Measurements from ENCODE around the gene MAP2. TPM values are rescaled to one million over a fixed set of nuclear protein-coding genes. Genes with fewer than 3 reads are reported as not detected.
"Not testable (repeated sequence)": the region's sequence is repeated elsewhere in the genome, so short reads cannot be mapped to it uniquely, and the experiment has no call there.

The MAP2 gene
- total RNA-seq, 1 donor from 2014 or later = 2.8 TPM

DNA sequence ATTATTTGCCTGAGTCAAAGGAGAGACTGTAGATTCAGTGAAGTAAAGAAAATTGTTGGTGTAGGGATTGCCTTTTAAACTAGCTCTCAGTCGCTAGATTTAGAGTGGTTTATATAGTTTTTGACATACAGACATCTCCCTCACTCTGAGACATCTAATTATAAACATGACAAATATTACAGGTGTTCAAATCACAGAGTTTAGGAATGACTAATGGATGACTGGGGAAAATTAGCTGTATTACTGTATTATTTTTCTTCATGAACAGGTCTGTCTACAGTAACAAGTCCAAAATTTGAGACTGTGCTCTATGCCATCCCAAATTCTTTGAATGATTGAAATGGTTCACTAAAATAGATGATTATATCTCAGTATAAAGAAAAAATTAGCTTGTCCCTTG is 40.0 kb downstream of the MAP2 start:
- DNase-seq (no peak), ATAC-seq (ENCODE audit: poor library complexity) (no peak)
- intact Hi-C loops (cut with DNase I) = no loop called here

DNA sequence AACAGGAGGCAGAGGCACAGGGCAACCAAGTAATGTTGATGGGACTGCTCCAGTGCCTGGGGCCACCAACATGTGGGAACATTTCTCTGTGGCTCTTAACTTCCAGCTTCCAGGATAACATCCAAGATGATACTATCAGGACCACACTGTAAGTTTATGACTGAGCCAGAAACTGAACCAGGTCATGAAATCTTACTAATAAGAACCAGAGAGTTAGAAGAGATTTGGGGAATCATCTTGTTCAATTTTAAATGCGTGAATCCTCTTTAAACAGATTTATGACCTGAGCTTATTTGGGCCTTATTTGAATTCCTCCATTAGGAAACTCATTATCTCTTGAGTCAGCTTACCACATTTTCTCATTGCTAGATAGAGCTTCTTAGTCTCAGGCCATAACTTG is 45.0 kb downstream of the MAP2 start:
- ATAC-seq (ENCODE audit: poor library complexity) (no peak), DNase-seq (no peak)
- intact Hi-C loops (cut with DNase I) = no loop called here

DNA sequence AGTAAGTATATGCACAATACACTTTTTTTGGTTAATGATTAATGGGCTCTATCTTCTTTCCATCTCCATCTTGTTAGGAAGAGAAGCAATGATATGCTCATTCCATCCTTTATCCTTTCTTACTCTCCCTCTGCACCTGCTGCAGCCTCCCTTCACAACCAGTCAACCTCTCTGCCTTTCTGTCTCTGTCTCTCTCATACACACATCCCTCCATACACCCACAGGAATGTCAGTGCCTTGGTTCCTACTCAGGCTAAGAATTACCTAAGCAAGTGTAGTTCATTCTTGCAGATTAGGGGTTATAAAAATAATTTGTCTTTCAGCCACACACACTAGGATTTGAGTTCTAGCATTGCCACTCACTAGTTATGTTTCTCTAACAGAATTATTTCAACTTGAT is 45.6 kb downstream of the MAP2 start:
- DNase-seq = no peak
- intact Hi-C loops (cut with DNase I) = no loop called here
- ATAC-seq (ENCODE audit: poor library complexity) = no peak

DNA sequence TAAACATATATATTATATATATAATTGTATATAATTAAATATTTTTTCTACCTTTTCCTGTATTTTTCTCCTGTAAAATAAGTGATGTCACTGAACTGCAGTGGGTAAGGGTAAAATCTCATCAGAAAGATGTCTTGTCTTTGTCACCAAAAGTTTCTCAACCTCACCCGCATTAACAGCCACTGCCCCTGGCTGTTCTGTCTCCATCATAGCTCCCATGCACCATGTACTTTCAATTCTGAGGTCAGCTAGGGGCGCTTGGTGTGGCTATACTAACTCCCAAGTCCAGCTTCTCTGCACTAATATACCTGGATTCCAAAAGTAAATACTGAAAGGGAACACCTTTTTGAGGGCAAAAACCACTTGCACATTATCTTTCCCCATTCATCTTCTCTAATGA is 46.6 kb downstream of the MAP2 start:
- intact Hi-C loops (cut with DNase I) = no loop called here
- no peak for ATAC-seq (ENCODE audit: poor library complexity)

DNA sequence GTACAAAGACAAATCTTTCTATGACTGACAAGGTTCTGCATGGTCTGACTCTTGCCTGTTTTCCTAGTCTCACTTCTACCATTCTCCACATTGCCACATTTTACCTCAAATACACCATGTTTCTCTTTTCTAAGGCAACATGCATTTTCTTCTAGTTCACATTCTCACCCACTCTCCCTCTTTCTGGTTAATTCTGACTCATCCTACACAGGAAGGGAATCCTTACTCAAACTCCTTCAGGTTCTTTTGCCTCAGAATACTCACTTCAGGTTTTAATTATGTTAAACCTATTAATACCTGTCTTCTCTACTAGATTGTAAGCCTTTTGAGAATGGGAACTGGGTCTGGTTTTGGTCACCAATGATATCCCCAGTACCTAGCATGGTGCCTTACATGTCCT is 47.2 kb downstream of the MAP2 start:
- ATAC-seq (ENCODE audit: poor library complexity) (no peak), DNase-seq (no peak)
- intact Hi-C loops (cut with DNase I) = no loop called here

More for the DNA sequence above, 46.6 kb downstream of the MAP2 start:
- DNase-seq = no peak

DNA sequence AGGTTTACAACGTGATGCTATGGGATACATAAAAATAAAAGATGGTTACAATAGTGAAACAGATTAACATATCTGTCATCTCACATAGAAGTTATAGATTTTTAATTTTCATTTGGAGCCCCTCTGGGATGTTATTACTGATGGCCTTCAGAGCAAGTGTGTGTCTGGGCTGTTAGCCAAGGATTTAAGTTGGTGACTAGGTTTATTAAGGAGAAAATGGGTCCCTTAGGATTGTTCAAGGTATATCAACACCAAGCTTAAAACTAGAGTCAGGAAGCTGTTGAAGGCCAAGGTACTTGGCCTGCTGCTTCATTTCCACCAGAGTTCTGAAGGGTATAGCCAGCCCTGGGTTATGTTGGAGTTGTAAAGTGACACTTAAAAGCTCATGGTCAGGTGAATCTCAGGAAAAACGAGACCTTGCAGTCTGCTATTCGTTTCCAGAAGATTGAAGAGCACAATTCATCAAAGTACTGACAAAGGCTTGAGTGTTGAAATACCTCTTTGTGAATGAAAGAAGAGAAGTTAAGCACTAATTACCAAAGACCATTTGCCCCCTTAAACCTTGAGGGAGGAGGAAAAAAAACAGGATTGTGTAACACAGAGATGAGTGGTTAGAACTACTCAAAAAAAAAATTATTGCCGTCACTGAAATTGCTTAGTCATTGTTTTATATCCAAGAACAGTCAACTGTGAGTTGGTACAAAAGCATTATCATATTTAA is 48.4 kb downstream of the MAP2 start:
- intact Hi-C loops (cut with DNase I) = no loop called here

DNA sequence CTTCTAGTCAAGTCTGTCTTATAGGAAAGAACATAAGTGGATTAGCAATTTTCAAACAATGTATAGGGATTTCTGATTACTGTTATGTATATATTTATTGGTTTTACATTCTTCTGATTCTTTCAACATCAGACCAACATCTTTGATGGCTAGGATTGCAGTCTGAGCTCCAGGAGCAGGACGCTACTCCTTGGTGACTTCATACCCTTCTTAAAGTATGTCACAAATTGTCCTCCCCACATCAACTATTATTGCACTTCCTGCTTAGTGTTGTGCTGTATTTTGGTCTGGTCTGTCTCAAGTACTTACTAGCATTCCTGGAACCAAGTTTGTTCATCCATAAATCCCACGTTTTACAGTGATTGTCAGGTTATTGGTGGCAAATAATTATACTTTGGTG is 49.0 kb downstream of the MAP2 start:
- DNase-seq (no peak), ATAC-seq (ENCODE audit: poor library complexity) (no peak)
- intact Hi-C loops (cut with DNase I) = no loop called here

More for the DNA sequence above, 48.4 kb downstream of the MAP2 start:
- DNase-seq (no peak), ATAC-seq (ENCODE audit: poor library complexity) (no peak)

DNA sequence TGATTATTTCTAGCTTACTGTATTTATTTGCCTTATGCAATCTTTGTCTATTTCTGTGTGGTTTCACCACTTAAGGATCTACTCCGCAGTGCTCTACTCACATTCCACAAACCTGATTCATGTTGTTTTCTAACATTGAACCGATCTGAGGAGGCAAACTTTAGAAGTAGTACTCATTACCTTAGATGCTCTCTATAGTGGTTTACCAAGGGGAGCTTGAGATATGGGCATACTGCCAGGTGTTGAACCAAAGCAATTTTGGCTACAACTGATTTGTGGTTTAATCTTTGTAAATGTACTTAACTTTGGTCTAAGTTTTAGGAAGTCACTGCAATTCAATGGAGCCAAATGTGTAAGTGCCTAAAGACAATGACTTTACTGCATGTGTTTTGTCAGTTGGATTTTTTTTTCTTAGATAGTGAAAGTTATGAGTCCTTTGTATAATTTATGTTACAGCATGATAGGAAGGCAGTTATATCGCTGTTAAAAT is 50.1 kb downstream of the MAP2 start:
- no peak for ATAC-seq (ENCODE audit: poor library complexity)
- intact Hi-C loops (cut with DNase I) = no loop called here
- DNase-seq = no peak

DNA sequence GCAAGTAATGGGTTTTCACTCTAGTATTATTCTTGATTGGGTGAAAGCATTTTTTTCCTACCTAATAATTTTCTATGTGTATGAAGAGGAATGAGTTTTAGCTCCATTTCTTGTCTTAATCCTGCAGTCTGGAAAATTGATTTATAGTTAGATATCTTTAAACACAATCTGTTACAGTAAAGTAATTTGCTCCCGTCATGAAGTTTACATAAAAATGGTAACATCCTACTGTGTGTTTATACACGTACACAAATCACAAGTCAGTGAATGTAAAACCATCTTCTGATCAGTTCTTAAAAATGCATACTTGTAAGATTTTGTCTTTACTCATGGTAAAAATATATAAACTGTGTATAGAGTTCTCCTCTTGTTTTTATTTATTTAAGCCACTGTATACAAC is 51.1 kb downstream of the MAP2 start:
- ATAC-seq (ENCODE audit: poor library complexity) = no peak
- no peak for DNase-seq
- intact Hi-C loops (cut with DNase I) = no loop called here

DNA sequence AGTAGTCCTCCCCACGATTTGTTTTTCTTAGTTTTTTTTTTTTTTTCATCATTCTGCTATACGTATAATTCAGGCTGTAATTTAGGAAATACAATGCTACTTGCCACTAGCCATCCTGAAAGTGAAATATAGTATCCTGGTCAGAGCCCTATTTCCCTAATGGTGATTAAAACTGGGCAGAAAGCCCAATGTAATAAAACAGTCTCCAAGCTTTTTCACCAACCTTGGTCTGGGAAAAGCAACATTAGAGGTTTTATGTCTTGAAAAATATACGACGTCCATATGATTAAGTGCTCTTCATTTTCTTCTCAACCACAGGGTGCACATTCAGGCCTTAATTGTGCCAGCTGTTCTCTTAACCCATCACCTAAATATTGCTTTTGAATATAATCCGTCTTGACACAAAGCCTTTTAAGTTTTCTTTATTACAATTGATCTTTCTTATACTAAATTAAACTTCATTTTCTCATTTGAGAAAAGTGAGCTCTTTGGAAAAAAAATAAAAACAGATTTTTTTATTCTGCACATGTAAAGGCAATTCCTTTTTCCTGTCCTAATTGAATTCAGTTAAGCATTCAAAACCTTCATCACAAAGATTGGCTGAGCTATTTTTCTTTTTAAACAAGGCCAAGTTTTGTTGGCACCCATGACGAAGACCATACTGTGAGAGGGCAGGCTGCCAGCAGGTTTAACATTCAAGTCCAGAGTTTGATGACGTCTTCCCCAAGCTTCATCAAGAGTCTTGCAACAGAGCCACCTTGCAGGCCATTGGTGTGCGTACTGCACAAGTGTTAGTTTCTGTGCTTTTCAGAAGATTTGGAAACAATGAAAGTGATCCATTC is 52.7 kb downstream of the MAP2 start:
- ATAC-seq (ENCODE audit: poor library complexity) = no peak
- intact Hi-C loops (cut with DNase I) = no loop called here

DNA sequence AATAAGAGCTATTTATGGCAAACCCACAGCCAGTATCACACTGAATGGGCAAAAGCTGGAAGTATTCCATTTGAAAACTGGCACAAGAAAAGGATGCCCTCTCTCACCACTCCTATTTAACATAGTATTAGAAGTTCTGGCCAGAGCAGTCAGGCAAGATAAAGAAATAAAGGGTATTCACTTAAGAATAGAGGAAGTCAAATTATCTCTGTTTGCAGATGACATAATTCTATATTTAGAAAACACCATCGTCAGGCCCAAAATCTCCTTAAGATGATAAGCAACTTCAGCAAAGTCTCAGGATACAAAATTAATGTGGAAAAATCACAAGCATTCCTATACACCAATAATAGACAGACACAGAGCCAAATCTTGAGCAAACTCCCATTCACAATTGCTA is 68.4 kb downstream of the MAP2 start:
- DNase-seq; ATAC-seq (ENCODE audit: poor library complexity); intact Hi-C loops (cut with DNase I): not testable (repeated sequence)

More for the DNA sequence above, 52.7 kb downstream of the MAP2 start:
- DNase-seq = no peak

DNA sequence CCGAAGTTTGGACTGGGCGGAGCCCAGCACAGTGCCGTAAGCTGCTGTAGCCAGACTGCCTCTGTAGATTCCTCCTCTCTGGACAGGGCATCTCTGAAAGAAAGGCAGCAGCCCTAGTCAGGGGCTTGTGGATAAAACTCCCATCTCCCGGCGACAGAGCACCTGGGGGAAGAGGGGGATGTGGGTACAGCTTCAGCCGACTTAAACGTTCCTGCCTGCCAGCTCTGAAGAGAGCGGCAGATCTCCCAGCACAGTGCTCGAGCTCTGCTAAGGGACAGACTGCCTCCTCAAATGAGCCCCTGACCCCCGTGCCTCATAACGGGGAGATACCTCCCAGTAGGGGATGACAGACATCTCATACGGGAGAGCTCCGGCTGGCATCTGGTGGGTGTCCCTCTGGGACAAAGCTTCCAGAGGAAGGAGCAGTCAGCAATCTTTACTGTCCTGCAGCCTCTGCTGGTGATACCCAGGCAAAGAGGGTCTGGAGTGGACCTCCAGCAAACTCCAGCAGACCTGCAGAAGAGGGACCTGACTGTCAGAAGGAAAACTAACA is 71.3 kb downstream of the MAP2 start:
- DNase-seq; intact Hi-C loops (cut with DNase I); ATAC-seq (ENCODE audit: poor library complexity): not testable (repeated sequence)

DNA sequence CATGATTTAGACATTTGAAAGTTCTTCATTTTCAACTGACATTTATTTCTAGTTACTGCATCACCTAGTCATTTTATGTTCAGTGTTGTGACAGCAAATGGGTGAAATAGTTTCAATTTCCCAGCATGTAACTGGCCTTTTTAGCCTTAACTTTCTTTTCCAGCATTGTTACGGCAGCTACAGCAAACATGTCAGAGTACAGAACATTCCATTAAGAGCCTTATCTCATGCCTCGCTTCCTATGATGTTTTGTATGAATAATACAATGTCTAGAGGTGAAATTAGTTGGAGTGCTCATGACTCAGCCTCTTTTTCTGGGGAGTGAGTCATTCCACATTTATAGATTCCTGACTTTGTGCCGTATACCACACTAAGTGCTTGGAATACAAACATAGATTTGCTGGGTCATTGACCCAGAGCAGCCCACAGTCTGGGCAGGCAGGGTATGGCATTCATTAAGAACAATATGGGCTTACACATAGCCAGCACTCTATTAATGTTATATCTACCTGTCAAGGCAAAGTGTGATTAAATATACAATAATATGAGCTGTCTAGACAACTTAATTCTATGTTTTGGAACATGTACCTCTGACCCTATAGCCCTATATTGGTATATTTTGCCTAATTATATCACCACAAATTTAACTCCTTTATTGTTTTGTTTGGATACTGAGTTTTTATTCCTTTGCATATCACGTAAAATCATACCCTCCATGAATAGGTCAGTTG is 72.2 kb downstream of the MAP2 start:
- ATAC-seq (ENCODE audit: poor library complexity) (peak; percentile 91), DNase-seq (no peak)
- intact Hi-C loops (cut with DNase I) = no loop called here

DNA sequence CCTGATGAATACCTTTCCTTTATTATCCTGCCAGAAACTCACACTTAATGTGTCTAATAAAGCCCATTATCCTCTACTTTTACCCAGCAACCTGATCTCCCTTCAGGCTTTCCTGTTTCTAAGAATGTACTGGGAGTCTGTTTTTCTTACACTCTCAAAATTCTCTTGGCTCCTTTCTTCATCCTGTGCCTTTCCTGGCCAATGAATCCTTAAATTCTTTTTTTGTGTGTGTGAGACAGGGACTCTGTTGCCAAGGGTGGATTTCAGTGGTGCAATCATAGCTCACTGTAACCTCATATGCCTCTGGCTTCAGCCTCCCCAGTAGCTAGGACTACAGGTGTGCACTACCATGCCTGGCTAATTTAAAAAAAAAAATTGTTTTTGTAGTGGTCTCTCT is 72.7 kb downstream of the MAP2 start:
- no peak for DNase-seq
- intact Hi-C loops (cut with DNase I) = no loop called here
- peak; percentile 36 for ATAC-seq (ENCODE audit: poor library complexity)

DNA sequence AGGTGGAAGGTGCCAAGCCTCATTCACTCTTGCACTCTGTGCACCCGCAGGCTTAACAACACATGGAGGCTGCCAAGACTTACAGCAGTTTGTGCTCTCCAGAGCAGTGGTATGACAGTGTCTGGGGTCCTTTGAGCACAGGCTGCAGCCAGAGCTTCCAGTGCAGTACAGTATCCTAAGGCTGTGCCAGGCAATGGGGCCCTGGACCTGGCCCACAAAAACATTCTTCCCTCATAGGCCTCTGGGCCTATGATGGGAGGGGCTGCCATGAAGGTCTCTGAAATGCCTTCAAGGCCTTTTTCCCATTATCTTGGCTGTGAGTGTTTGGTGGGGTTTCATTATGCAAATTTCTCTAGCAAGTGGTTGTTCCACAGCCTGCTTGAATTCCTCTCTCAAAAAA is 74.8 kb downstream of the MAP2 start:
- no peak for DNase-seq
- ATAC-seq (ENCODE audit: poor library complexity) = no peak
- intact Hi-C loops (cut with DNase I) = no loop called here

DNA sequence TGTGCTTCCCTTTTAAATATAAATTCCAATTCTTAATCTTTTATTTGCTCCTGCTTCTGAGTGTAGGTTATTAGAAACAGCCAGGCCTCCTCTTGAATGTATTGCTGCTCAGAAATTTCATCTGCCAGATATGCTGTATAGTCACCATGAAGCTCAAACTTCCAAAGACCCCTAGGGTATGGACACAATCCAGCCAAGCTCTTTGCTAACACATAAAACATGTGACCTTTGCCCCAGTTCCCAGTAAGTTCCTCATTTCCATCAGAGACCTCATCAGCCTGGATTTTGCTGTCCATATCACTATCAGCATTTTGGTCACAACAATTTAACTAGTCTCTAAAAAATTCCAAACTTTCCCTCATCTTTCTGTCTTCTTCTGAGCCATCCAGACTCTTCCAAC is 75.2 kb downstream of the MAP2 start:
- intact Hi-C loops (cut with DNase I) = no loop called here
- no peak for DNase-seq
- no peak for ATAC-seq (ENCODE audit: poor library complexity)

DNA sequence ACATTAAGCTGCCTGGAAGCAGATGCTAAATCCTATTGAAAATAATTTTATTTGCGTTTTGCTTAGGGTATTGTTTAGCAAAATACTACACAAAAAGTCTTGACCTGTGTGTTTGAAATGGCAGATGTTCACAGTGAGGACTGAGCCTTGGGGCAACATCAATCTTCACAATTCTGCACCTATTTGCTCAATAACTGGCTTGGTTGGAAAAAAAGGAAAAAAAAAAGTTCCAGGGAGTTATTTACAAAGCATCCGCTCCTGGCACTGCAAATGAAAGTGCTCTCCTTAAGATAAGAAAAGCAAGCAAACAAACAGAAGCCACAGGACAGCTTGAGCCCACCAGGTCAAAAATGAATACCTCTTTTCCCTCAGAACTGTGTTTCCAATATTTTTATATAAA is 77.7 kb downstream of the MAP2 start:
- ATAC-seq (ENCODE audit: poor library complexity) (no peak), DNase-seq (no peak)
- intact Hi-C loops (cut with DNase I) = no loop called here

DNA sequence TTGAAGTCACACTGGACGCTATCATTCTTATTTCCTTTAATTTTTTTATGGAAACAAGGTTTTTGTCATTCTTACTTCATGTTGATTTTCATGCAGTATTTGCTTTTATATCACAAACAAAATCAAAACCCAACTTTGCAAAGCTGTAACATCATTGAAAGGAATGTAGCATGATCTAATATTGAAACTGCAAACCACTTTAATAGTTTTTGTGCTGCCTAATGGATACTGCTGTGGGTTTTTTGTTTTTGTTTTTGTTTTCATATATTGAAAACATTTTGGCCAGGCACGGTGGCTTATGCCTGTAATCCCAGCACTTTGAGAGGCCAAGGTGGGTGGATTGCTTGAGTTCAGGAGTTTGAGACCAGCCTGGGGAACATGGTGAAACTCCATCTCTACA is 81.6 kb downstream of the MAP2 start:
- intact Hi-C loops (cut with DNase I) = no loop called here
- ATAC-seq (ENCODE audit: poor library complexity) (no peak), DNase-seq (no peak)

DNA sequence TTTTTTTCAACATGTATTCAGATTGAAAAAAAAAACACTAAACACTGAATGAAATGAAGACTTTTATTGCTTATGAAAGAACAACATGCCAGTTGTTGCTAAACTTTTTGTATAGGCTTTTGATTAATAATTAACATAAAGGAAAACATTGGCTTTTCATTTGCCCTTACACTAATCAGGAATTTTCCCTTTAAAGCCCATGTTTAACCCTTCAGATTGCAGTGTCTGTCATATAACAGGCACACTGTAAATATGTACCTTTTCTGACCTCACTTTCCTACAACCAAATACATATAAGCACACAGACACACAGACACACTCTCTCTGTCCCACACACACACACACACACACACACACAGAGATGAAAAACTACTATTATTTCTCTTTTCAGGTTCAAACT is 84.4 kb downstream of the MAP2 start:
- DNase-seq = no peak
- intact Hi-C loops (cut with DNase I) = no loop called here
- no peak for ATAC-seq (ENCODE audit: poor library complexity)

All from Right ventricle myocardium superior (tissue), 1 donor.